ENCODE results near the gene DRC1.

DRC1 gene

GRCh38 chr2:26396734-26397298, 4.9 kb upstream of the DRC1 start:
- no peak overlapping the region for H3K4me3 ChIP-seq (replicated peaks in 1 of 2; ENCODE audit: low read depth in 2 of 2, low read length in 2 of 2)
- DNase-seq (ENCODE audit: low read depth in 2 of 2) = no peak
- TF ChIP-seq CTCF (IDR thresholded peaks at IDR 0.05; ENCODE audit: low read depth, low read length) = no peak

- no peak overlapping the region for H3K4me3 ChIP-seq (replicated peaks in 1 of 2; ENCODE audit: low read depth in 2 of 2, low read length in 2 of 2)
- no peak for TF ChIP-seq CTCF (IDR thresholded peaks at IDR 0.05; ENCODE audit: low read depth, low read length)
- DNase-seq (ENCODE audit: low read depth in 2 of 2) = no peak
Measured at GRCh38 chr2:26399771-26400376, 1.8 kb upstream of the DRC1 start.

- TF ChIP-seq CTCF (IDR thresholded peaks at IDR 0.05; ENCODE audit: low read depth, low read length) = no peak
- no peak overlapping the region for H3K4me3 ChIP-seq (replicated peaks in 1 of 2; ENCODE audit: low read depth in 2 of 2, low read length in 2 of 2)
- DNase-seq (ENCODE audit: low read depth in 2 of 2) = no peak
Measured at GRCh38 chr2:26400723-26401122, 997 bp upstream of the DRC1 start.

GRCh38 chr2:26407526-26407925, 5.8 kb downstream of the DRC1 start:
- H3K4me3 ChIP-seq (replicated peaks in 1 of 2; ENCODE audit: low read depth in 2 of 2, low read length in 2 of 2) = no peak overlapping the region
- DNase-seq (ENCODE audit: low read depth in 2 of 2) = no peak
- TF ChIP-seq CTCF (IDR thresholded peaks at IDR 0.05; ENCODE audit: low read depth, low read length) = no peak

GRCh38 chr2:26409785-26410184, 8.1 kb downstream of the DRC1 start:
- no peak for TF ChIP-seq CTCF (IDR thresholded peaks at IDR 0.05; ENCODE audit: low read depth, low read length)
- no peak overlapping the region for H3K4me3 ChIP-seq (replicated peaks in 1 of 2; ENCODE audit: low read depth in 2 of 2, low read length in 2 of 2)
- no peak for DNase-seq (ENCODE audit: low read depth in 2 of 2)

- H3K4me3 ChIP-seq (replicated peaks in 1 of 2; ENCODE audit: low read depth in 2 of 2, low read length in 2 of 2) = no peak overlapping the region
- DNase-seq (ENCODE audit: low read depth in 2 of 2) = no peak
- TF ChIP-seq CTCF (IDR thresholded peaks at IDR 0.05; ENCODE audit: low read depth, low read length) = no peak
Measured at GRCh38 chr2:26410764-26411243, 9.1 kb downstream of the DRC1 start.

GRCh38 chr2:26411419-26411818, 9.7 kb downstream of the DRC1 start:
- no peak for TF ChIP-seq CTCF (IDR thresholded peaks at IDR 0.05; ENCODE audit: low read depth, low read length)
- H3K4me3 ChIP-seq (replicated peaks in 1 of 2; ENCODE audit: low read depth in 2 of 2, low read length in 2 of 2) = no peak overlapping the region
- DNase-seq (ENCODE audit: low read depth in 2 of 2) = no peak
